GM23338 (cell line): Measurements from ENCODE around the gene EYS. TPM values are rescaled to one million over a fixed set of nuclear protein-coding genes. Genes with fewer than 3 reads are reported as not detected.

Experiments used
- ATAC-seq: fragments of 200-7000 bp; cut with Tn5 transposase; 3 replicates; pipeline ENCODE4 v1.9.1; 2020
- DNase-seq: peaks from one replicate; pipeline ENCODE4 v3.0.0-alpha.2; 2015; ENCODE audit warnings: low spot score
- H2AFZ ChIP-seq: fragments of 200-600 bp; sonication (generic); 2 replicates; pipeline ENCODE4 v1.8.0; 2016; ENCODE audit warnings: antibody characterized with exemption, mild to moderate bottlenecking, moderate library complexity
- H3F3A ChIP-seq: fragments of 200-600 bp; sonication (generic); replicated peaks from 2 replicates; pipeline ENCODE4 v1.8.0; 2017; ENCODE audit warnings: antibody characterized with exemption, mixed run types, low read depth
- H3K27ac ChIP-seq: fragments of 200-600 bp; sonication (generic); 2 replicates; pipeline ENCODE4 v1.6.1; 2016; ENCODE audit warnings: low read depth
- H3K27me3 ChIP-seq: fragments of 200-600 bp; sonication (generic); 2 replicates; pipeline ENCODE4 v1.8.0; 2016; ENCODE audit warnings: mild to moderate bottlenecking, mixed run types, moderate library complexity; ENCODE audit not compliant: insufficient read depth
- H3K36me3 ChIP-seq: fragments of 200-600 bp; sonication (generic); 2 replicates; pipeline ENCODE4 v1.8.0; 2016; ENCODE audit warnings: mild to moderate bottlenecking; ENCODE audit not compliant: insufficient read depth
- H3K4me1 ChIP-seq: fragments of 200-600 bp; sonication (generic); 2 replicates; pipeline ENCODE4 v1.8.0; 2016; ENCODE audit warnings: mild to moderate bottlenecking, moderate library complexity; ENCODE audit not compliant: insufficient read depth
- H3K4me2 ChIP-seq: fragments of 200-600 bp; sonication (generic); 2 replicates; pipeline ENCODE4 v1.7.1; 2017; ENCODE audit warnings: mixed run types
- H3K4me3 ChIP-seq: fragments of 200-600 bp; sonication (generic); 2 replicates; pipeline ENCODE4 v1.6.1; 2016; ENCODE audit warnings: mixed run types
- H3K79me2 ChIP-seq: fragments of 200-600 bp; sonication (generic); replicated peaks from 2 replicates; pipeline ENCODE4 v1.8.0; 2017; ENCODE audit warnings: mild to moderate bottlenecking; ENCODE audit not compliant: insufficient read depth
- H3K9me2 ChIP-seq: fragments of 200-600 bp; sonication (generic); 2 replicates; pipeline ENCODE4 v1.8.0; 2017; ENCODE audit not compliant: insufficient read depth
- H4K20me1 ChIP-seq: fragments of 200-600 bp; sonication (generic); replicated peaks from 2 replicates; pipeline ENCODE4 v1.8.0; 2017; ENCODE audit warnings: mild to moderate bottlenecking; ENCODE audit not compliant: insufficient read depth
- H3K27ac Mint-ChIP-seq: 2 replicates; pipeline ENCODE4 v1.8.0; 2020; ENCODE audit warnings: inconsistent platforms, mild to moderate bottlenecking, moderate library complexity, mixed read lengths
- H3K27me3 Mint-ChIP-seq: 3 replicates; pipeline ENCODE4 v1.8.0; 2022; ENCODE audit warnings: low read depth, mild to moderate bottlenecking, moderate library complexity, mixed read lengths, inconsistent platforms; ENCODE audit not compliant: insufficient read depth, poor library complexity
- H3K36me3 Mint-ChIP-seq: 3 replicates; pipeline ENCODE4 v1.8.0; 2021; ENCODE audit warnings: low read depth, mild to moderate bottlenecking, inconsistent platforms, moderate library complexity, mixed read lengths
- H3K4me1 Mint-ChIP-seq: 3 replicates; pipeline ENCODE4 v1.8.0; 2020; ENCODE audit warnings: mild to moderate bottlenecking, inconsistent platforms, mixed read lengths
- H3K4me3 Mint-ChIP-seq: 3 replicates; pipeline ENCODE4 v1.8.0; 2021; ENCODE audit warnings: moderate library complexity, mild to moderate bottlenecking, inconsistent platforms, mixed read lengths
- H3K9me3 Mint-ChIP-seq: 3 replicates; pipeline ENCODE4 v1.8.0; 2020; ENCODE audit warnings: moderate library complexity, mild to moderate bottlenecking, inconsistent platforms, mixed read lengths
- CREB1 ChIP-seq: fragments of 250-450 bp; sonication (Bioruptor Pico); IDR thresholded peaks from 2 replicates; pipeline ENCODE4 v1.5.0; 2020; ENCODE audit warnings: low read depth, mild to moderate bottlenecking, moderate library complexity
- CTCF ChIP-seq, 2 experiments: fragments of 200-600 bp in 1 of 2; sonication (generic) in 1 of 2; conservative IDR thresholded peaks; 2 replicates each; pipeline versions ENCODE4 v1.5.1 to v1.6.1; 2016 to 2017; ENCODE audit warnings: antibody characterized with exemption in 2 of 2, low read depth in 2 of 2, mild to moderate bottlenecking in 2 of 2, moderate library complexity in 1 of 2
- ETS1 ChIP-seq: IDR thresholded peaks from 2 replicates; pipeline ENCODE4 v1.6.1; 2016; ENCODE audit warnings: antibody characterized with exemption
- EZH2 ChIP-seq: fragments of 200-600 bp; sonication (generic); IDR thresholded peaks from one replicate; pipeline ENCODE4 v1.8.0; 2017; ENCODE audit warnings: antibody characterized with exemption, mild to moderate bottlenecking, low read depth; ENCODE audit not compliant: unreplicated experiment
- EZH2phosphoT487 ChIP-seq: fragments of 200-600 bp; sonication (generic); IDR thresholded peaks from one replicate; pipeline ENCODE4 v1.8.1; 2018; ENCODE audit warnings: antibody characterized with exemption; ENCODE audit not compliant: unreplicated experiment
- JUNB ChIP-seq: IDR thresholded peaks from one replicate; pipeline ENCODE4 v1.6.1; 2016; ENCODE audit warnings: antibody characterized with exemption; ENCODE audit not compliant: unreplicated experiment
- NANOG ChIP-seq: IDR thresholded peaks from 2 replicates; pipeline ENCODE4 v1.6.1; 2016; ENCODE audit warnings: antibody characterized with exemption, borderline replicate concordance
- POLR2AphosphoS5 ChIP-seq: IDR thresholded peaks from 2 replicates; pipeline ENCODE4 v1.6.1; 2016; ENCODE audit warnings: antibody characterized with exemption, low read depth
- REST ChIP-seq: IDR thresholded peaks from one replicate; pipeline ENCODE4 v1.6.1; 2018; ENCODE audit warnings: antibody characterized with exemption; ENCODE audit not compliant: unreplicated experiment
- STAT1 ChIP-seq: IDR thresholded peaks from one replicate; pipeline ENCODE4 v1.6.1; 2016; ENCODE audit warnings: antibody characterized with exemption; ENCODE audit not compliant: unreplicated experiment
- ZNF114 ChIP-seq: fragments of 250-450 bp; sonication (Bioruptor Pico); IDR thresholded peaks from 2 replicates; pipeline ENCODE4 v1.5.0; 2020; ENCODE audit warnings: mild to moderate bottlenecking, moderate library complexity
- ZNF331 ChIP-seq: fragments of 250-450 bp; sonication (Bioruptor Pico); IDR thresholded peaks from 2 replicates; pipeline ENCODE4 v1.5.0; 2020; ENCODE audit warnings: low read depth, mild to moderate bottlenecking, moderate library complexity
- ZNF462 ChIP-seq: fragments of 250-450 bp; sonication (Bioruptor Pico); IDR thresholded peaks from 2 replicates; pipeline ENCODE4 v1.5.0; 2020; ENCODE audit warnings: mild to moderate bottlenecking, moderate library complexity
- polyA plus RNA-seq: library from polyadenylated mRNA; unstranded; fragments of >200 nt; fragmentation: Nextera tagmentation; extraction: Ambion mirVana; gene quantifications from 2 replicates; pipeline ENCODE4 v1.2.1, GENCODE V29; 2016
- total RNA-seq: library from RNA; depleted of rRNA; stranded (reverse); fragments of >200 nt; shearing (Covaris generic); gene quantifications from 2 replicates; pipeline ENCODE4 v1.2.3, GENCODE V29; 2014

Gene EYS
- total and polyA plus RNA-seq, 2 experiments from 2014 or later, result 0.38 to 0.52 TPM

GRCh38 chr6:64902596-64902995, 804.4 kb downstream of the EYS start:
- no peak overlapping the region for H2AFZ ChIP-seq
- DNase-seq (no peak), ATAC-seq (no peak)
- Mint-ChIP-seq H3K27me3 (no peaks in the 10 kb centered on the region), H3K4me3 (no peak overlapping the region), H3K27ac (no peak overlapping the region), H3K9me3 (peaks cover 2% of the 10 kb centered on the region; the same call in 2 of the 3 replicates), H3K36me3 (peaks cover 4% of the 10 kb centered on the region; the same call in 2 of the 3 replicates), H3K4me1 (peaks cover 2% of the 10 kb centered on the region; the same call in 1 of the 3 replicates)
- H3K27me3 ChIP-seq, result no peaks in the 10 kb centered on the region
- H3K9me2 ChIP-seq, result no peaks in the 10 kb centered on the region
- H3K4me3 ChIP-seq, result no peak overlapping the region
- no peaks in the 10 kb centered on the region for H3K79me2 ChIP-seq
- no peaks in the 10 kb centered on the region for H3F3A ChIP-seq
- TF ChIP-seq REST, result no peak
- TF ChIP-seq JUNB, result no peak
- no peak for TF ChIP-seq CTCF (conservative IDR thresholded peaks at IDR 0.05; ENCODE audit: low read depth in 2 of 2)
- no peak for TF ChIP-seq STAT1
- TF ChIP-seq ETS1, result no peak
- no peak for TF ChIP-seq ZNF462
- TF ChIP-seq ZNF114 (CRISPR knock-in tag), result no peak
- TF ChIP-seq NANOG, result no peak
- TF ChIP-seq POLR2AphosphoS5, result no peak
- TF ChIP-seq EZH2phosphoT487, result no peak
- no peak for TF ChIP-seq CREB1 (CRISPR knock-in tag)
- TF ChIP-seq EZH2, result no peak
- no peak for TF ChIP-seq ZNF331 (CRISPR knock-in tag)
- H4K20me1 ChIP-seq, result no peaks in the 10 kb centered on the region
- no peak overlapping the region for H3K4me2 ChIP-seq
- no peaks in the 10 kb centered on the region for H3K4me1 ChIP-seq
- H3K27ac ChIP-seq, result no peak overlapping the region
- H3K36me3 ChIP-seq, result no peaks in the 10 kb centered on the region
